H1 (cell line): Measurements from ENCODE around the gene ZFAND6. TPM values are rescaled to one million over a fixed set of nuclear protein-coding genes. Genes with fewer than 3 reads are reported as not detected.

Source experiments
- CTCF ChIA-PET: fragments of 300-600 bp; sonication (Branson Sonifier 250); formaldehyde crosslinking; loops from one replicate; lab custom pipeline; 2021; ENCODE audit not compliant: partially characterized antibody; lab: Charles Lee
- POLR2A ChIA-PET: fragments of 300-600 bp; sonication (Branson Sonifier 250); formaldehyde crosslinking; loops from one replicate; lab custom pipeline; 2021; ENCODE audit warnings: inconsistent platforms; ENCODE audit not compliant: partially characterized antibody; lab: Charles Lee
- DNase-seq, 2 experiments: peaks; one replicate each; pipeline versions ENCODE4 v3.0.0 to v3.0.0-alpha.2; 2010 to 2022; ENCODE audit warnings: low spot score in 2 of 2, low read depth in 1 of 2, mixed read lengths in 1 of 2
- FAIRE-seq: peaks from 2 replicates; lab custom pipeline; 2011; peaks lifted over from hg19 to GRCh38; lab: Jason Lieb, UNC
- H2AFZ ChIP-seq: 2 replicates; pipeline ENCODE4 v1.8.1; 2012; ENCODE audit warnings: low read length, inconsistent platforms
- H2AK5ac ChIP-seq: 2 replicates; pipeline ENCODE4 v1.6.1; 2013; ENCODE audit warnings: low read depth, low read length
- H2BK120ac ChIP-seq: replicated peaks from 2 replicates; pipeline ENCODE3; 2013; ENCODE audit warnings: low read depth, low read length, inconsistent platforms
- H2BK12ac ChIP-seq: 2 replicates; pipeline ENCODE4 v1.6.1; 2013; ENCODE audit warnings: low read depth, low read length
- H2BK15ac ChIP-seq: 2 replicates; pipeline ENCODE4 v1.6.1; 2013; ENCODE audit warnings: low read length
- H2BK20ac ChIP-seq: 2 replicates; pipeline ENCODE4 v1.6.1; 2013; ENCODE audit warnings: low read length
- H2BK5ac ChIP-seq: 2 replicates; pipeline ENCODE4 v1.6.1; 2013; ENCODE audit warnings: low read depth, low read length
- H3K14ac ChIP-seq: 2 replicates; pipeline ENCODE4 v1.6.1; 2013; ENCODE audit warnings: inconsistent platforms; ENCODE audit not compliant: insufficient read length
- H3K18ac ChIP-seq: 2 replicates; pipeline ENCODE4 v1.6.1; 2013; ENCODE audit warnings: low read length; ENCODE audit errors: extremely low read depth
- H3K23ac ChIP-seq: 2 replicates; pipeline ENCODE4 v1.6.1; 2013; ENCODE audit warnings: inconsistent platforms; ENCODE audit not compliant: insufficient read length
- H3K23me2 ChIP-seq: 2 replicates; pipeline ENCODE4 v1.6.1; 2013; ENCODE audit warnings: low read depth, low read length
- H3K27ac ChIP-seq: 2 replicates; pipeline ENCODE4 v1.6.1; 2011; ENCODE audit warnings: low read depth, low read length, inconsistent platforms
- H3K27me3 ChIP-seq, 4 experiments: replicated peaks in 1 of 4; 1 replicate in 1 of 4; 2 replicates in 3 of 4; pipeline versions ENCODE4 v1.6.1 to v1.8.1; 2011 to 2013; ENCODE audit warnings: low read length in 3 of 4, mild to moderate bottlenecking in 3 of 4, inconsistent platforms in 2 of 4, mixed read lengths in 2 of 4, moderate library complexity in 1 of 4; ENCODE audit not compliant: control insufficient read depth in 3 of 4, insufficient read depth in 3 of 4; ENCODE audit errors: extremely low read depth in 1 of 4
- H3K36me3 ChIP-seq, 4 experiments: 2 replicates each; pipeline versions ENCODE4 v1.6.1 to v1.8.1; 2011 to 2013; ENCODE audit warnings: mild to moderate bottlenecking in 4 of 4, low read length in 3 of 4, moderate library complexity in 2 of 4, control low read depth in 1 of 4, inconsistent platforms in 1 of 4; ENCODE audit not compliant: insufficient read depth in 4 of 4, control insufficient read depth in 2 of 4
- H3K4ac ChIP-seq: replicated peaks from 2 replicates; pipeline ENCODE3; 2013; ENCODE audit warnings: low read length, low read depth, mixed read lengths, inconsistent platforms; ENCODE audit not compliant: insufficient read length
- H3K4me1 ChIP-seq, 4 experiments: replicated peaks in 1 of 4; 1 replicate in 1 of 4; 2 replicates in 3 of 4; pipeline versions ENCODE4 v1.6.1 to v1.8.1; 2011 to 2013; ENCODE audit warnings: low read length in 3 of 4, inconsistent platforms in 2 of 4, mixed read lengths in 1 of 4; ENCODE audit not compliant: insufficient read depth in 4 of 4, control insufficient read depth in 3 of 4
- H3K4me2 ChIP-seq, 2 experiments: 2 replicates each; pipeline versions ENCODE4 v1.6.1 to v1.8.1; 2011 to 2013; ENCODE audit warnings: low read depth in 2 of 2, low read length in 2 of 2, control low read depth in 1 of 2, inconsistent platforms in 1 of 2, mild to moderate bottlenecking in 1 of 2; ENCODE audit not compliant: insufficient read depth in 1 of 2
- H3K4me3 ChIP-seq, 4 experiments: fragments of 200-600, 300-600 bp in 1 of 4; sonication (generic), shearing (Covaris generic), sonication (Bioruptor Twin) in 1 of 4; 2 replicates each; pipeline versions ENCODE4 v1.5.1 to v1.8.1; 2011 to 2016; ENCODE audit warnings: low read length in 4 of 4, low read depth in 3 of 4, control low read depth in 2 of 4, inconsistent platforms in 2 of 4, mild to moderate bottlenecking in 2 of 4, mixed read lengths in 1 of 4, moderate library complexity in 1 of 4; ENCODE audit not compliant: insufficient read depth in 2 of 4; ENCODE audit errors: extremely low read depth in 1 of 4
- H3K56ac ChIP-seq: replicated peaks from 2 replicates; pipeline ENCODE3; 2013; ENCODE audit warnings: low read depth, mild to moderate bottlenecking, mixed read lengths, low read length, inconsistent platforms; ENCODE audit not compliant: insufficient read length
- H3K79me1 ChIP-seq: 2 replicates; pipeline ENCODE4 v1.6.1; 2013; ENCODE audit warnings: low read depth, low read length, control low read depth
- H3K79me2 ChIP-seq, 2 experiments: 2 replicates each; pipeline versions ENCODE4 v1.6.1 to v1.8.1; 2012 to 2013; ENCODE audit warnings: low read length in 2 of 2, mild to moderate bottlenecking in 2 of 2, inconsistent platforms in 1 of 2; ENCODE audit not compliant: insufficient read depth in 2 of 2, control insufficient read depth in 1 of 2
- H3K9ac ChIP-seq, 4 experiments: replicated peaks in 1 of 4; 1 replicate in 1 of 4; 2 replicates in 3 of 4; pipeline versions ENCODE4 v1.6.1 to v1.8.1; 2011 to 2013; ENCODE audit warnings: low read depth in 3 of 4, low read length in 3 of 4, control low read depth in 2 of 4, mild to moderate bottlenecking in 2 of 4, moderate library complexity in 2 of 4, inconsistent platforms in 1 of 4; ENCODE audit errors: extremely low read depth in 1 of 4
- H3K9me3 ChIP-seq, 2 experiments: 2 replicates each; pipeline versions ENCODE4 v1.6.1 to v1.8.1; 2012 to 2013; ENCODE audit warnings: mild to moderate bottlenecking in 2 of 2, moderate library complexity in 2 of 2, control low read depth in 1 of 2, inconsistent platforms in 1 of 2, low read depth in 1 of 2, low read length in 1 of 2, mixed read lengths in 1 of 2; ENCODE audit not compliant: insufficient read depth in 2 of 2
- H4K20me1 ChIP-seq, 2 experiments: replicated peaks in 1 of 2; 2 replicates each; pipeline versions ENCODE3 to v1.8.1; 2011 to 2013; ENCODE audit warnings: inconsistent platforms in 2 of 2, low read length in 2 of 2, mild to moderate bottlenecking in 1 of 2; ENCODE audit not compliant: insufficient read depth in 2 of 2, control insufficient read depth in 1 of 2
- H4K5ac ChIP-seq: 2 replicates; pipeline ENCODE4 v1.6.1; 2013; ENCODE audit warnings: low read length, low read depth, mixed read lengths, inconsistent platforms; ENCODE audit not compliant: insufficient read length
- H4K8ac ChIP-seq: 2 replicates; pipeline ENCODE4 v1.8.0; 2013; ENCODE audit warnings: mild to moderate bottlenecking, moderate library complexity, low read length, inconsistent platforms; ENCODE audit not compliant: insufficient read depth; ENCODE audit errors: extremely low read depth
- H4K91ac ChIP-seq: replicated peaks from 2 replicates; pipeline ENCODE3; 2013; ENCODE audit warnings: low read length, mixed read lengths, inconsistent platforms; ENCODE audit not compliant: insufficient read length
- POLR2AphosphoS5 ChIP-seq: IDR thresholded peaks from 2 replicates; pipeline ENCODE4 v1.6.1; 2011; ENCODE audit warnings: low read depth, low read length
- WGBS, 2 experiments: shearing (Covaris generic) in 1 of 2; methylation state at CpG; one replicate each; pipeline versions ENCODE4 v1.1.6 to v1.1.7; 2013 to 2015; ENCODE audit warnings: low lambda C conversion rate in 2 of 2, mixed read lengths in 2 of 2, inconsistent platforms in 1 of 2, low coverage in 1 of 2, missing lambda C conversion rate in 1 of 2; ENCODE audit not compliant: insufficient replicate concordance in 2 of 2, insufficient coverage in 1 of 2, insufficient read length in 1 of 2; ENCODE audit errors: extremely low coverage in 1 of 2, missing lambda C conversion rate in 1 of 2; 5-methylcytosine and 5-hydroxymethylcytosine counted together
- polyA plus RNA-seq, 7 experiments: library from polyadenylated mRNA; depleted of rRNA in 3 of 7; stranded (reverse) in 5 of 7; unstranded in 2 of 7; fragments of >200 nt in 5 of 7; fragments of 200-250 nt in 2 of 7; gene quantifications; 1 replicate in 5 of 7; 2 replicates in 1 of 7; 4 replicates in 1 of 7; pipeline versions ENCODE4 v1.2.1 to v1.2.3, GENCODE V29; 2011 to 2013; ENCODE audit warnings: missing spikeins in 2 of 7, mixed read lengths in 2 of 7
- total RNA-seq: library from RNA; stranded (reverse); fragmentation: NEBNext Ultra II Directional; extraction: Animal tissue kit (Norgen Biotek cat#: 25700); gene quantifications from 2 replicates; pipeline ENCODE4 v1.2.1, GENCODE V29; 2021

Gene ZFAND6
- total and polyA plus RNA-seq, 2 of the 8 experiments (the other 6 are each of a cell fraction or from before 2014, with no cell fraction given): 136 to 237 TPM

DNA sequence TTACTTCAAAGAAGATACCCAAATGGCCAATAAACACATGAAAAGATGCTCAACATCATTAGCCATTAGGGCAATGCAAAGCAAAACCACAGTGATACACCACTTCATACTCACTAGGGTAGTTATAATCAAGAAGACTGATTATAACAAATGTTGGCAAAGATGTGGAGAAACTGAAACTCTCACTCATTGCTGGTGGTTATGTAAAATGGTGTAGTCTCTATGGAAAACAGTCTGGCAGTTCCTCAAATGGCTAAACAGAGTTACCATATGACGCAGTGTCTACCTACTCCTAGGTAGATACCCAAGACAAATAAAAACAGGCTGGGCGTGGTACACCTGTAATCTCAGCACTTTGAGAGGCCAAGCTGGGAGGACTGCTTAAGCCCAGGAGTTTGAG is 3.5 kb upstream of the ZFAND6 start:
- no peak overlapping the region for H2AFZ ChIP-seq
- no peak overlapping the region for H3K18ac ChIP-seq
- H3K4me3 ChIP-seq: no peak overlapping the region
- no peak overlapping the region for H4K91ac ChIP-seq
- H4K20me1 ChIP-seq: peaks cover 0 to 2% of the 10 kb centered on the region in 2 experiments
- no peak overlapping the region for H2BK12ac ChIP-seq
- H3K9me3 ChIP-seq: no peaks in the 10 kb centered on the region
- no peak for FAIRE-seq
- H3K4ac ChIP-seq: no peak overlapping the region
- POLR2A ChIA-PET: no interaction called here
- WGBS, 2 experiments: 84% methylated on average over 2 of the region's 2 CpGs; no CpG with 5 or more reads in 1 of the 2 experiments
- H3K9ac ChIP-seq: no peak overlapping the region
- H2BK15ac ChIP-seq: no peak overlapping the region
- peaks cover 0 to 9% of the 10 kb centered on the region in 2 experiments; a peak in 3 of 4 replicates for H3K79me2 ChIP-seq
- DNase-seq: no peak
- no peak overlapping the region for H2BK5ac ChIP-seq
- H3K36me3 ChIP-seq: no peaks in the 10 kb centered on the region
- no peak overlapping the region for H2BK120ac ChIP-seq
- no peak overlapping the region for H3K4me2 ChIP-seq
- no peak overlapping the region for H3K23ac ChIP-seq
- no peak overlapping the region for H3K56ac ChIP-seq
- no peak overlapping the region for H2AK5ac ChIP-seq
- H3K23me2 ChIP-seq: peaks cover 5% of the 10 kb centered on the region
- no peak overlapping the region for H4K8ac ChIP-seq
- CTCF ChIA-PET: no interaction called here
- H3K4me1 ChIP-seq: peaks cover 0 to 14% (median 8%) of the 10 kb centered on the region in 4 experiments
- H3K27me3 ChIP-seq: no peaks in the 10 kb centered on the region
- TF ChIP-seq POLR2AphosphoS5: no peak
- no peaks in the 10 kb centered on the region; the same call in 1 of the 2 replicates for H3K79me1 ChIP-seq
- no peak overlapping the region for H3K14ac ChIP-seq
- no peak overlapping the region for H4K5ac ChIP-seq
- H3K27ac ChIP-seq: no peak overlapping the region
- no peak overlapping the region for H2BK20ac ChIP-seq
